Stimulated activated CD4-positive, alpha-beta T cell treated with anti-CD3 and anti-CD28 coated beads, TNF-alpha, amount 100 ng/mL, for 48 hours (primary cell): ENCODE data around the gene DOK4.
"Not testable (repeated sequence)": the region's sequence is repeated elsewhere in the genome, so short reads cannot be mapped to it uniquely, and the experiment has no call there.

Experiments
- DNase-seq, 3 donors: peaks; one replicate each; pipeline ENCODE4 v3.0.0-alpha.2; 2020; ENCODE audit warnings: low read depth in 3 of 3

DOK4 gene

DNA sequence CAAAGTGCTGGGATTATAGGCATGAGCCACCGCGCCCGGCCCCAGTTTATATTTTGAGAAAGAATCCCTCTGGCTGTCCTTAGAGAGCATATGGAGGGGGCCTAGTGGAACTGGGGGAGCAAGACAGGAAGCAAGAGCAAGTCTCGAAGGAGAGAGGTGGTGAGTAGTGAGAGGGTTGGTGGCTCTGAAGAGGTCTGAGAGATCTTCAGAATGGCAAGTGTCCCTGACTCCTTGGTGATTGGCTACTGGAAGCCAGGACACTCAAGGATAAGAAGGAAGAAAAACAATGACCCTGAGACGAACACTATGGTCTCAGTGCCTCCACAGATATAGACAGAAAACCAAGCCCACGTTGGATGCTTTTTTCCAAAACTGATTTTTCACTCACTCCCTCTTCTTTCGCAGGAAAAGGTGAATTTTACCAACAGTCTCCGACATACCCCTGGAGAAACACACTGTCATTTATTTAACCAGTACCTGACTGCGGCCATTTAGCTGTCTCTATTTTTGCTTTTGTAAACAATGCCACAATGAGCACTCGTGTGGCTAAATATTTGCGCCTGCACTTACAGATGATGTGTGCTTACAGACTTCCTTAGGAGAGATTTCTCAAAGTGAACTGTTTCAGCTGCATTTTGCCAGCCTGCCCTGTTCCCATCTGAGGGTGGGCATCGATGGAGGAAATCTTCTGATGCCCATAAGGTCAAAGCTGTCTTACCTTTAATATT, 15.9 kb upstream of the DOK4 start:
- no peak for DNase-seq

DNA sequence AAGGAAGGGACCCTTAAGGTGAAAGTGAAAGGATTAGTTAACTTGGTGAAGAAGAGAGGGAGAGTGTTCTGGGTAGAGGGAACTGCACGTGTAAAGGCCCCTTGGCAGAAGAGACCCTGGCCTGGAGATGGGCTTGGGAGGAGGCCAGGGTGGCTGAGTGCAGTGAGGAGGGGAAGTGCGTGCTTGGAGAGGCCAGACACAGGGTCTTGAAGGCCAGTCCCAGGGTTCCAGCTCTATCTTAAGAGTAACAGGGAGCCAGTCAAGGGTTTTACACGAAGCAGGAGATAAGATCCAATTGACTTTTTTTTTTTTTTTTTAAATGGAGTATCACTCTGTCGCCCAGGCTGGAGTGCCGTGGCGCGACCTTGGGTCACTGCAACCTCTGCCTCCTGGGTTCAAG, 15.2 kb upstream of the DOK4 start:
- no peak for DNase-seq

DNA sequence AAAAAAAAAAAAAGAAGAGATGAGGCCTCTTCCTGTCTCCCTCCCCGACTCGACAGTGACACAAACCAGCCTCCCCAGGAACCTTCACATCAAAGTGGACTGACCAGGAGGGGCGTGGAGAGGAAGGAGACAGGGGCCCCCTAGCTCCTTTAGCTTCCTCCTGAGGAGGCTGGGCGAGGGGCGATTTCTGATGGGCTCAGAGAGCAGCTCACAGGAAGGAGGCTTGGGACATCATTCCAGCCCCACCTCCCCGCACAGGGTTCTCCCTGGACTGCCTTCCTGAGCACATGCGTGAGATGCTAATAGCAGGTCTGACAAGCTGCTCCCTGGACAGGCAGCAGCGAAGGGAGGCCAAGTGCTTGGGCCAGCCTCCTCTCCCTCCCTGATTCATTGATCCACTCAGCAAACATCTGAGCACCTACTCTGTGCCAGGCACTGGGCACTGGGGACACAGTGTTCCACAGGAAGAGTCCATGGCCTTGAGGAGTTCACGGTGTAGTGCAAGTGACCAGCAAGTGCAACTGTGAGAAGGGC, 14.4 kb upstream of the DOK4 start:
- no peak for DNase-seq

DNA sequence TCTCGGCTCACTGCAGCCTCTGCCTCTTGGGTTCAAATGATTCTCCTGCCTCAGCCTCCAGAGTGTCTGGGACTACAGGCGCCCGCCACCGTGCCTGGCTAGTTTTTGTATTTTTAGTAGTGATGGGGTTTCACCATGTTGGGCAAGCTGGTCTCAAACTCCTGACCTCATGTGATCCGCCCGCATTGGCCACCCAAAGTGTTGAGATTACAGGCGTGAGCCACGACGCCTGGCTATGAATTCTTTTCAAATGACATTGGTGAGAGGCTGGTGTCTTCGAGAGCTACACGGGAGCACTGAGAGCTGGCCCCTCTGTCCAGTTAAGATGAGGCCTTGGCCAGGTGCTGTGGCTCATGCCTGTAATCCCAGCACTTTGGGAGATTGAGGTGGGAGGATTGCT, 13.6 kb upstream of the DOK4 start:
- not testable (repeated sequence) for DNase-seq

DNA sequence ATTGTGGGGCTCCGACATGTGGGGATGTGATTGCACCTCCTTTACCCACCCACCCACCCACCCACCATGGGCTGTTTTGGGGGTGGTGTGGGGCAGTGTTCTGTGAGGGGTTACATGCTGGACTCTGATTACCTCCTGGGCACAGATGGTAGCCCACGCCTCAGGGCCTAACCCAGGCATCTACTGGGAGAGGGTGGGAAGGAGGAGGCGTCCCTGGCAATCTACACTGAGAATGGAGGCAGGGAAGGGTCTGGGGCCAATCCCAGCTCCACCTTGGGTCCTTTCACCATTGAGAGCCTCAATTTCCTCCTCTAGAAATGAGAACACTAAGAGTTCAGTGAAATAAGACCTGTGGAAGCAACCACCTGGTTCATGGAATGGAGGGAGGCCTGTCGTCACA, 11.7 kb upstream of the DOK4 start:
- no peak for DNase-seq

DNA sequence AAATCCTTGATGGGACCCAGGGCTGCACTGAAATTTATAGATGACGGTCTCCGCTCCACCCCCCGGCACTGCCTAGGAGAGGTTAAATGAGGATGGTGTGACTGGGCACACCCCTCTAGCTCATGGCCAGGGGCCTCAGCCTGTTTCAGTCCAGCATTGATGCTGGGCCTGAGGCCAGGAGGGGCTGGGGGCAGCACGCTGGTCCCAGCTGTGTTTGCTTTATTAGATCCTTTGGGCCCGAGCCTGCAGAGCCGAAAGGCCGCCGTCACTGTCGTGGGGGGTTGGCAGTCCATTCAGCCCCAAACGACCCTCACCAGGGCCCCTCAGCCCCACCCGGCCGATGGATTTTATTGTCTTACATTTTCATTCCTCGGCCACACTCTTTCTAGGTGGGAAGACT, 10.8 kb upstream of the DOK4 start:
- no peak for DNase-seq

DNA sequence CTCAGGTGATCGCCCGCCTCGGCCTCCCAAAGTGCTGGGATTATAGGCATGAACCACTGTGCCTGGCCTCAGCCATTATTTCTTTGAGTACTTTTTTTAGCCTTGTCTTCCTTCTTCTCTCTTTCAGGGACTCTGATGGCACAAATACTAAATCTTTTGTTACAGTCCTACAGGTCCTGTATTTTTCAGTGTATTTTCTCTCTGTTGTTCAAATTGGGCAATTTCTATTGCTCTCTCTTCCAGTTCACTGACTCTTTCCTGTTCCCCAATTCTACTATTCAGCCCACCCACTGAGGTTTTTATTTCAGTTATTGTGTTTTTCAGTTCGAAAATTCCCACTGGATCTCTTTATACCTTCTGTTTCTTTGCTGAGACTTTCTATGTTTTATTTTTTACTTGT, 7.5 kb upstream of the DOK4 start:
- no peak for DNase-seq

DNA sequence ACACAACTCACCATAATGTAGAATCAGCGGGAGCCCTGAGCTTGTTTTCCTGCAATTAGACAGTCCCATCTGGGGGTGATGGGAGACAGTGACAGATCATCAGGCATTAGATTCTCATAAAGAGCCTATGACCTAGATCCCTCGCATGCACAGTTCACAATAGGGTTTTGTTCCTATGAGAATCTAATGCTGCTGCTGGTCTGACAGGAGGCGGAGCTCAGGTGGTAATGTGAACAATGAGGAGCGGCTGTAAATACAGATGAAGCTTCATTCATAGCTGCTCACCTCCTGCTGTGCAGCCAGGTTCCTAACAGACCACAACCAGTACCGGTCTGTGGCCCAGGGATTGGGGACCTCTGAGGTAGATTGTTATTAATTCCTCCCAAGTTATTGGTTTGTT, 2.9 kb upstream of the DOK4 start:
- DNase-seq = no peak

DNA sequence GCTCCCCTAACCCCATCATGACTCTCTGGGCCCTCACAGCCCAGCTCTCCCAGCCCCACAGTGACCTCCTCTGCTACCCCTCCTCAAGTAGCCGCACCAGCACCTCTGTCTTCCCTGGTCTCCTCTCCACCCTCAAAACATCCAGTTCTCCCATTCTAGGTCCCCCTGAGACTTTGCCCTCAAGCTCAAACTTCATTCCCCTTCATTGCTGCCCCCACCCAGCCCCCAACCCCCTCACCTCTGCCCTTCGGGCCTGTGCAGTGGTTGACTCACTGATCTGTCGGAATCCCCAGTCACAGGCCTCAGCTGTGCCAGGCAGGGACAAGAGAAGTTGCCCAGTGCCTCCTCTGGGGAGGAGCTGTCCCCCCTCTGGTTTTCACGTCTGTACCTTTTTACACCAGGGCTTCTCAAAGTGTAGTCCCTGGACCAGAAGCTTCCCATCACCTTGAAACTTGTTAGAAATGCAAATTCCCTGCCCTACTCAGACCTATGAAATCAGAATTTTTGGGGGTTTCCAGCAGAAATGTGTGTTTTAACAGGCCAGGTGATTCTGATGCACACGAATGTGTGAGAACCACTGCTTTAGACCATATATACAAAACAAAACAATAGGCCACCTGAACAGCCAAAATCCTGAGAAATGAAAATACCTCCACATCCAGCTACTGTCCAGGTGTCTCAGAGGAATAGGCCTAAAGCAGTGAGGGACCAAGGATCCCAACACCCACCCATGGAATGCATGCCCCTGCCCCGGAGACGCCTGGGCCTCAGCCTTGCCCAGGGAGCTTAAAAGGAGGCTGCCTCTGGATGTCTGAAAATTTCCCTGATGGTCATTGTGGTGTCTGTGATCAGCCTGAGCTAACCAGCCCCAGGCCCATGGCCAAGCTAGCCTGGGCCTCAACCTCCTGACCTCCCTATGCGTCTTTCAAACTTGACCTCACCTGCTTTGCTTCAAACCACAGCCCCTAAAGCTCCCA, 853 bp upstream of the DOK4 start:
- no peak for DNase-seq

DNA sequence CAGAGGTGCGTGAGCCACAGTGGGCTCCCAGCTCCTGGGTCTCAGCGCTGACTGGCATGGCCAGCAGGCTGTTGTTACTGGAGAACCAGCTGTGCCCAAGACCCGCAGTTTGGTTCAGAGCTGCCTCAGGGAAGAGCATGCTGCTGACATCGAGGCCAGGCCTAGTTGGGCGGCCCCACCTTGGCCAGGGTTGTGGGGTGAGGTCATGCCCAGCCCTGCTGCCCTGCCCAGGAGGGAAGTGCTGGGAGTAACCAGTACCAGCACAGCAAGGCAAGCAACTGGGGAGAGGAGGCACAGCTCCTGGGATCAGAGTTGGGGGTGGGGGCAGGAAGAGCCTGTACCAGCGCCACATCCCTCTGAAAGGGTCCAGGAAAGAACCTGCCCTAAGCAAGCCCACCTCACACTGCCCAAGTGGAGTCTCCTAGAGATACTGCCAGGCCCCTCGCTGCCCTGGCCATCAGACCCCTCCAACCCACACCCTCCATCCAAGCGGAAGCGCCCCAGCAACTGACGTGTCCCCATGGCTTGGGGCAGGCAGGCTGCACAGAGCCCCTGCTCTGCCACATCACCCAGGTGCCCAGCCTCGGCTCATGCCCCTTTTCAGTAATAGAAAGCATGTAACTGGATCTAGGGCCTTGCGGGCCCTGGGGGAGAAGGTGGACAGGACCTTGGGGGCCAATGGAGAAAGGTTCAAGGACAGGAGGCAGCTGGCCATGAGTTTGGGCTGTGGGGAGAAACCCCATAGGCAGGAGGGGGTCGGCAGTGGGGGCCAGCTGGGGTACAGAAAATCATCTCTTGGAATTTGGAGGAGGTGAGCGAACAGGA, 990 bp downstream of the DOK4 start:
- DNase-seq = no peak

DNA sequence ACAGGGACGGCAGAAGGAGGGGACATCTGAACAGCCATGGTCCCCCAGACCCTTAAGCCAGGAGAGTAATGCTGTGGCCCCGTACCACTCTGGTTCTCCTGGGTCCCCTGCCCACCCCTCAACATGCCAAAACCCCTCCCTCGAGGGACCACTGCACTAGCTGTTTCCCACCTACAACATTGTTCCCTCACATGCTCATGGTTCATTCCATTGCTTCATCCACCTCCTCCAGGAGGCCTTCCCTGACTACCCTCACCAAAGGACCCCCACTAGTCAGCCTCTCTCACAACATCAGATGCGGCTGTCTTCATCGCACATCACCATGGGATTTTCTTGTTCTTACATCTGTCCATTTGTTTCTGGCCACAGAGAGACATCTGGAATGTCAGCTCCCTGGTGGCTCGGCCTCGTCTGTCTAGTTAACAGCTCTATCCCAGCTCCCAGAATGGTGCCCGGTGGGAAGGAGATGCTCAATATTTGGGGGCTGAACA, 1.7 kb downstream of the DOK4 start:
- no peak for DNase-seq

DNA sequence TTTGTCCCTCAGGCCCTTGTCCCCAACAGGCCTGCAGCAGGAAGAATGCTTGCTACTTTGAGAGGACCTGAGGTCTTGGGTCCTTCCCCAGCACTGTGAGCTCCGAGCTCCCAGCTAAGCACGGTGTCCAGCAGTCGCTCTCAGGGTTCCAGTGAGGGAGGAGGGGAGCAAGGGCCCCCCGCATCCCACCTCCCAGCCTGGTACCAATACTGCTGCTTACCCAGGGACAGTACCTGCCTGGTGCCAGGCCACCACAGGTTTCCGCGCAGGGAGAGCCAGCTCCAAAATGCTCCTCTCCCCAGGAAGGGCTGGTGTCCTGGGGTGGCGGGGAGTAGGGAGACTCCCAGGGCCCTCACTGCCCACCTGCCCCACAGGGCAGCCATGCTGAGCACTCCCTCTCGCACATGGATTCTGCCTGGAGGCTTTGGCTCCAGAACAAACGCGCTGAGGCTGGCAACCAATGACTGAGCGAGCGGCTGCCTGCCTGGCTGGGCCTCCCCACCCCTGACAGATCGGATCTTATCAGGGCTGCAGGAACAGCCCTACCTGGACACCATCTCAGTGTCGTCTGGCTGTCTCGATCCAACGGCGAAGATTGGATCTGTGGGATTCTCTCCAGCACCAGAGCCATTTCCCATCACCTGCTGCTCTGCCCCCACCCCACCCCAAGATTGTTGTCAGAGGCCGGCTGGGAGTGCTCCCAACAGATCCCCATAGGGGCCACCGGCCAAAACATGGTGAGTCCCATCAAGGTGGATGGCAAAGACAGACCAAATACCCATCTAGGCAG, 2.4 kb downstream of the DOK4 start:
- no peak for DNase-seq

DNA sequence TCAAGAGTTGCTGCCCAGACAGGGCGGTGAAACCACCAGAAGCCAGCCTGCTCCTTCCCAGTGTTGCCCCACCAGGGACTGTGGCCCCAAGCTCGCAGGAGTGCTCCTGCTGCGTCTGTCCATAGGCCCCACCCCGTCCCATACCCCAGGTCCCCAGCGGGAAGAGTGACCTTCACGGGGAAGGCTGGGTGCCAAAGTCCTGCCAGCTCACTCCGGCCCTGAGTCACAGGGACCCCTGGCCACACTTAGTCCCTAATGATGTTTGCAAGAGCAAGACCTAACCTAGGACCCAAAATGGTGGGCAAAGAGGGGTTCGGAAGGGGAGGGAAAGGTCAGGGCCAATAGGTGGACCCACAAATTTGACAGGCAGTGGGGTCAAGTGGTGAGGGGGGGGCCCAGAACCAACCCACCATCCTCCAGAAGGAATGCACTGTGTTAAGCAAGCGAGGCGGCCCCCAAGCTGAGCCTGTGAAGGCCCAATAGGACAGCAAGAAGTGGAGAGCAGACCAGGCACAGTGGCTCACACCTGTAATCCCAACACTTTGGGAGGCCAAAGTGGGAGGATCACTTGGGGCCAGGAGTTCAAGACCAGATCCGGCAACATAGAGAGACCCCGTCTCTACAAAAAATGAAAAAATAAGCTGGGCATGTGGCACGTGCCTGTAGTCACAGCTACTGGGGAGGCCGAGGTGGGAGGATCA, 3.3 kb downstream of the DOK4 start:
- no peak for DNase-seq

DNA sequence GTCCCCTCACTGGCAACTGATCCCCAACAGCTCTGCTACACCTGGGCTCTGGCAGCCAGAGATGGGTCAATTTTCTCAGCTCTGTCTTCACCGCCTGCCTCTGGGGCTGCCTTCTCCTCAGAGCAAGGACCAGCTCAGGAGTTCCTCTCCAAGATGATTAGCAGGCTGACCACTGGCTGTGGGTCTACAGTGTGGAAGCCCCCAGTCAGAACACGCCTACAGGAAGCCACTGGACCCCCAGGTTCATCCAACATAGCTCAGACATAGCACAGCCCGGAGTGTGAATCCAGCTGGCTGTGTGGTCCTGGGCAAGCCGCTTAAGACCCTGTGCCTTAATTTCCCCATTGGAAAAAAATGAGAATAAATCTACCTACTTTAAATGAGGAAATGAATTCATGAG, 4.9 kb downstream of the DOK4 start:
- no peak for DNase-seq

DNA sequence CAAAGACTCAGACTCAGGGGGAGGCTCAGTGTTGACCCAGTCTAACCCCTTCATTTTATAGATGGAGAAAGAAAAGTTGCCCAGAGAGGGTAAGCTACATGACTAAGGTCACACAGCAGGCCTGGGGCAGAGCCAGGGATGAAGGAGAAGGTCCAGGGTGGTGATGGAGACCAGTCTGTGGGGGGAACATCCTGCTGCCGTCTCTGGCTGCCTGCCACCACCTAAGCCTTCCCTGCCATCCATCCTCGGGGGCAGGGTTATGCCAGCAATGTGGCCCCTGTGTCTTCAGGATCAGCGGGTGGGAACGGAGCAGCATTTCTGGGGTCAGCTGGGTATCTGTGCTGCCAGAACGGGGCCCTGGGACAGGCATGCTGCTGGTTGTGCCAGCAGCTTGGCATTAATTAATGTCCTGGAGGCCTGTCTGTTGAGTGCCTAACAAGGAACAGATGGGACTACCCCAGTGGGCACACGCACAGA, 5.5 kb downstream of the DOK4 start:
- DNase-seq = no peak

DNA sequence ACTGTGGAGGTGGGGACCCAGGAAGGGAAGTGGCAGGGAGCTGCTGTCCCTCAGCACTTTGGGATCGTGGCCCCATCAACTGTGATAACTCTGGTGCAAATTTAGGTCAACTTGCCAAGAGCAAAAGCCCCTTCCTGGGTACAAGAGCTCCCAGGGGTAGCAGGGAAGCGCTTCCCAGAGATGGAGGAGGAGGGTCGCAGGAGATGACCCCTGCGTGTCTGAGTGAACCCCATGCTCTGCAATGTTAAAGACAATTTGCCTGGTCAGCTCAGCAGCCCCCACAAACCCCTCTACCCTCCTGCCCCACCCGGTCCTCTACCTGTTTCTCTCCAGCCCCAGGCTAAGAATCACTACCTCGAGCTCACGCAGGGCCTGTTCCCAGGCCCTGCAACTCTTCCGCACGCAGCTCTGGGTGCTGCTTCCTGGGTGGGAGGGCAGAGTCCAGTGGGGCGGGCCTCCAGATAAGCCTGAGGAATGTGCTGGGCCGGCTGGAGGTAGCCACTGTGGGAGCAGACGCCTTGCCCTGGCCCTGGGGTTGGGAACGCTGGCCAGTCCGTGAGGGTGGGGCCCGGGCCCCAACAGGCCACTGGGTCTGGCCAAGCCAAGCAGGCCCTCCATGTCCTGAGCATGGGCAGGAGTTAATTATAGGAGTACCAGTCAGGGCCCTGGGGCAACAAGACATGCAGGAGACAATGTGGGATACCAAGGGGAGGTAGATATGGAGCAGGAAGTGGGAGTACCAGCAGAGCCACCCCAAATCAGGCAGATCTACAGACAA, 6.1 kb downstream of the DOK4 start:
- no peak for DNase-seq

DNA sequence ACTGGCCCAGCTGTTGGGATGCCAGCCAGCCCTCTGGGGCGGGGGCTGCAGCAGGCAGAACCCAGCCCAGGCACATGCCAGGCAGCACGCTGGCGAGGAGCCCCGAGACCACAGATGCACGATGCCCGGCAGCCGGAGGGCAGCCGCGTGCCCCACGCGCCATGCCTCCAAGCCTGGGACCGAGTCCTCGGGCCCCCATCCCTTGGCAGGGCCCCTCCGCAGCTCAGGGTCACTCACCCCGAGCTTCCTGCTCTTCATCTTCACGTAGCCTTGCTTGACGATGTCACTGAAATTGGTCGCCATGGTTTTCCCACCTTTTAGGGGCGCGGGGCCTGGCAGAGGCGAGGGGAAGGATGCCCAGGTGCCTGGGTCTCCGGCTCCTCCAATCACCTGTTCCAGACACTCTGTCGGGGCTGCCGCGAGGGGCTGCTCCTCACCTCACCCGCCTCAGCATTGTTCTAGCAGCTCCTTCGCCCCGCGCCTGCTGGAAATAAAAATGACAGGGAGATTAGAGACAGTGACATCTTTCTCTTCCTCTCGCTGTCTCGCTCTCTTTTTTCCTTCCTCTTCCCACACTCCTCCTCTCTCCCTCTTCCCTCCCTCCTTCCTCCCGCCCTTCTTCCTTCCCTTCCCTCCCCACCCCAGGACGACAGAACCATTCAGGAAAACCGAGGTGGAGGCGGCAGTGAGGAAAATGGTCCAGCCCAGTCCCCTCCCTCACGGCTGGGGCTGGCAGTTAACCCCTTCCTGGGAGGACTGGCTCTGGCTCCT, 6.9 kb downstream of the DOK4 start:
- no peak for DNase-seq

DNA sequence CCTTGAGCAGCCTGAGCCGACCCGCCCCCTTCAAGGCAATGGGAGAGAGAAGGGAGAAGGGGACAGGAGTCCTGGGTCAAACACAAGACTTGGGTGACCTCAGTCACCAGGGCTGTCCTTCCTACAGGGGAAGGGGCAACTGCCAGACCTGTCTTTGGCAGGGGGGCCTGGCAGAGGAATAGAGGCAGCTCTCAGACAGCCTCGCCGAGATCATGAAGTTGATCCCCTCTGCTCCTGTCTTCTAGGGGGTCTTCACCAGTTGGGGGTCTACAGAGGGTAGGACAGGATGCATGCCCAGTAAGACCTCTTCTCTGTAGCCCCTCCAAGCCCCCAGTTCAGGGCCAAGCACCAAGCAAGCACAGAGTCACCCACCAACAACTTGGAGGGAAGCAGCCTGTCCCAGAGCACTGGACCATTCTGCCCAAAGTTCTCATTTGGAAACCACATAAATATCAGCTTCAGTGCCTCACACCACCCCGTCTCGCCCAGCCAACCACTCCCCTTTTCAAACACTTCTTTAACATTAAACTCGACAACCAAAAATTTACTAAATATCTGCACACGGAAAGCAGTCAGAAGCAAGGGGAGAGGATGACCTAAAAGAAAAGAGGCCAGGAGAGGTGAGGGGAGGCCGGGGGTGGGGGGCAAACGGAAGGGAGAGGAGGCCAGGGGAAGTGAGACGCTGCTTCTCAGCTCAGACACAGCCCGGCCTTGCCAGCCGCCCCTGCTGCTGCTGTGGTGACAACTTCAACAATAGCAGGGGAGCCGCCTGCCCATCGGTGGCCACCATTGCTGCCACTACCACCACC, 7.7 kb downstream of the DOK4 start:
- no peak for DNase-seq
